ENCODE measurements around the gene CDKN2AIPNL.
"Not testable (repeated sequence)": the region's sequence is repeated elsewhere in the genome, so short reads cannot be mapped to it uniquely, and the experiment has no call there.

The CDKN2AIPNL gene

GRCh38 chr5:134430001-134430569 is 18.4 kb upstream of the CDKN2AIPNL start:
- TF ChIP-seq, protein P1, sequence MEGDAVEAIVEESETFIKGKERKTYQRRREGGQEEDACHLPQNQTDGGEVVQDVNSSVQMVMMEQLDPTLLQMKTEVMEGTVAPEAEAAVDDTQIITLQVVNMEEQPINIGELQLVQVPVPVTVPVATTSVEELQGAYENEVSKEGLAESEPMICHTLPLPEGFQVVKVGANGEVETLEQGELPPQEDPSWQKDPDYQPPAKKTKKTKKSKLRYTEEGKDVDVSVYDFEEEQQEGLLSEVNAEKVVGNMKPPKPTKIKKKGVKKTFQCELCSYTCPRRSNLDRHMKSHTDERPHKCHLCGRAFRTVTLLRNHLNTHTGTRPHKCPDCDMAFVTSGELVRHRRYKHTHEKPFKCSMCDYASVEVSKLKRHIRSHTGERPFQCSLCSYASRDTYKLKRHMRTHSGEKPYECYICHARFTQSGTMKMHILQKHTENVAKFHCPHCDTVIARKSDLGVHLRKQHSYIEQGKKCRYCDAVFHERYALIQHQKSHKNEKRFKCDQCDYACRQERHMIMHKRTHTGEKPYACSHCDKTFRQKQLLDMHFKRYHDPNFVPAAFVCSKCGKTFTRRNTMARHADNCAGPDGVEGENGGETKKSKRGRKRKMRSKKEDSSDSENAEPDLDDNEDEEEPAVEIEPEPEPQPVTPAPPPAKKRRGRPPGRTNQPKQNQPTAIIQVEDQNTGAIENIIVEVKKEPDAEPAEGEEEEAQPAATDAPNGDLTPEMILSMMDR (IDR thresholded peaks at IDR 0.05; ENCODE audit: extremely low read depth, missing control alignments), result no peak
- no peak for DNase-seq (ENCODE audit: low spot score)

- DNase-seq (ENCODE audit: low spot score), result no peak
- TF ChIP-seq, protein P1 (IDR thresholded peaks at IDR 0.05; ENCODE audit: extremely low read depth, missing control alignments), result no peak
Observed at GRCh38 chr5:134427540-134428041, 15.9 kb upstream of the CDKN2AIPNL start.

DNA sequence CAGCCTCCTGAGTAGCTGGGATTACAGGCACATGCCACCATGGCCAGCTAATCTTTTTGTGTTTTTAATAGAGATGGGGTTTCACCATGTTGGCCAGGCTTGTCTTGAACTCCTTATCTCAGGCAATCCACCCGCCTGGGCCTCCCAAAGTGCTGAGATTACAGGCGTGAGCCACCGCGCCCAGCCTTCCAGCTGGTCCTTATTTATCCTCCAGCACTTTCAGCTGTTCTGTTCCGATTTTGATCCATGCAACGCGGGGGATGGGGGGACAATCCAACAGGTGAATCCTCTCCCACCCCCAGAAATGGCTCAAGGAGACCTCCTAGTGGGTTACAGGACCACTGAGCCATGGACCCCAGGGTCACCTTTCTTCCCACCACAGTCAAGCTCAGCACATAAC is 14.7 kb upstream of the CDKN2AIPNL start:
- DNase-seq (ENCODE audit: low spot score), result no peak
- TF ChIP-seq, protein P1 (IDR thresholded peaks at IDR 0.05; ENCODE audit: extremely low read depth, missing control alignments), result no peak

- DNase-seq (ENCODE audit: low spot score), result no peak
- TF ChIP-seq, protein P1 (IDR thresholded peaks at IDR 0.05; ENCODE audit: extremely low read depth, missing control alignments), result no peak
Observed at GRCh38 chr5:134423376-134423775, 11.7 kb upstream of the CDKN2AIPNL start.

- TF ChIP-seq, protein P1 (IDR thresholded peaks at IDR 0.05; ENCODE audit: extremely low read depth, missing control alignments), result no peak
- DNase-seq (ENCODE audit: low spot score), result no peak
Observed at GRCh38 chr5:134422791-134423365, 11.2 kb upstream of the CDKN2AIPNL start.

DNA sequence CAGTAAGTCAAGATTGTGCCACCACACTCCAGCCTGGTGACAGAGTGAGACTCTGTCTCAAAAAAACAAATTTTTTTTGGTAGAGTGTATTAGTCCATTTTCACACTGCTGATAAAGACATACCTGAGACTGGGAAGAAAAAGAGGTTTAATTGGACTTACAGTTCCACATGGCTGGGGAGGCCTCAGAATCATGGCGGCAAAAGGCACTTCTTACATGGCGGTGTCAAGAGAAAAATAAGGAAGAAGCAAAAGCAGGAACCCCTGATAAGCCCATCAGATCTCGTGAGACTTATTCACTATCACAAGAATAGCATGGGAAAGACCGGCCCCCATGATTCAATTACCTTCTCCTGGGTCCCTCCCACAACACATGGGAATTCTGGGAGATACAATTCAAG is 9.4 kb upstream of the CDKN2AIPNL start:
- DNase-seq (ENCODE audit: low spot score), result not testable (repeated sequence)

- TF ChIP-seq, protein P1 (IDR thresholded peaks at IDR 0.05; ENCODE audit: extremely low read depth, missing control alignments), result no peak
- no peak for DNase-seq (ENCODE audit: low spot score)
Observed at GRCh38 chr5:134420343-134420742, 8.7 kb upstream of the CDKN2AIPNL start.

DNA sequence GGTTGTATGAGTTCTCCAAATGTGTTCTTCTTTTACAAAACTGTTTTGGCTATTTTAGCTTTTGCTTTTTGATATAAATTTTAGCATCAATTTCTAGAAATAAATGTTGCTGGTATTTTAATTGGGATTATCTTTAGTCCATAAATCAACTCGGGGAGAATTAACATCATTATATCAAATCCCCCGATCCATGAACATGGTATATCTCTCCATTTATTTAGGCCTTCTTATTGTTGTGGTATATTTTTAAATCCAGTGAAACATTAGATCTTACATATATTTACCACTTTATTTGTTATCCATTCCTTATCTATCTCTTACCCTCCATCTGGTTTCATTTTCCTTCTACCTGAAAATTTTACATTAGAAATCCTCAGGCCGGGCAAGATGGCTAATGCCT is 7.3 kb upstream of the CDKN2AIPNL start:
- TF ChIP-seq, protein P1 (IDR thresholded peaks at IDR 0.05; ENCODE audit: extremely low read depth, missing control alignments), result no peak
- DNase-seq (ENCODE audit: low spot score), result no peak

All from GM20000 (cell line).